ENCODE measurements around the gene CDH20. TPM values are rescaled to one million over a fixed set of nuclear protein-coding genes. Genes with fewer than 3 reads are reported as not detected.

Gene CDH20
- total and polyA plus RNA-seq, 10 donors, result 0.04 to 0.05 TPM; not detected in 8

GRCh38 chr18:61597316-61597715 is 264.1 kb downstream of the CDH20 start:
- Histone ChIP-seq H3K27me3 (replicated peaks in 1 of 7) (no peaks in the 10 kb centered on the region), H3K36me3 (no peaks in the 10 kb centered on the region), H3K4me1 (no peaks in the 10 kb centered on the region), H3K9me3 (no peaks in the 10 kb centered on the region), H3K27ac (no peak overlapping the region), H3K4me3 (no peak overlapping the region)
- TF ChIP-seq POLR2A (IDR thresholded peaks at IDR 0.05) (no peak), CTCF (IDR thresholded peaks at IDR 0.05 in 8 of 11, conservative IDR thresholded peaks at IDR 0.05 in 3 of 11) (no peak), POLR2AphosphoS5 (IDR thresholded peaks at IDR 0.05) (no peak)
- intact Hi-C loops (cut with DNase I; ENCODE audit: low total_unique reads), result no loop called here
- DNase-seq, result no peak
- WGBS, 5 donors, result 72 to 84% (median 75%) methylated on average over 1 of the region's 1 CpG

- TF ChIP-seq CTCF (IDR thresholded peaks at IDR 0.05 in 8 of 11, conservative IDR thresholded peaks at IDR 0.05 in 3 of 11) (no peak), POLR2AphosphoS5 (IDR thresholded peaks at IDR 0.05) (no peak), POLR2A (IDR thresholded peaks at IDR 0.05) (no peak)
- H3K4me3 ChIP-seq, result no peak overlapping the region
- H3K27me3 ChIP-seq (replicated peaks in 1 of 7), result peaks cover 0 to 6% (median 0%) of the 10 kb centered on the region in 7 donors
- 82 to 89% (median 82%) methylated on average over 4 of the region's 4 CpGs for WGBS, 5 donors
- H3K27ac ChIP-seq, result no peak overlapping the region
- H3K9me3 ChIP-seq, result no peaks in the 10 kb centered on the region
- H3K36me3 ChIP-seq, result no peaks in the 10 kb centered on the region
- H3K4me1 ChIP-seq, result no peaks in the 10 kb centered on the region
- no peak for DNase-seq
- intact Hi-C loops (cut with DNase I; ENCODE audit: low total_unique reads), result no loop called here
Measured at GRCh38 chr18:61600422-61600821, 267.2 kb downstream of the CDH20 start.

- H3K27ac ChIP-seq, result no peak overlapping the region
- H3K4me3 ChIP-seq, result no peak overlapping the region
- no peak for DNase-seq
- H3K36me3 ChIP-seq, result no peaks in the 10 kb centered on the region
- WGBS, 5 donors, result 88 to 98% (median 93%) methylated on average over 2 of the region's 2 CpGs
- intact Hi-C loops (cut with DNase I; ENCODE audit: low total_unique reads), result no loop called here
- peaks cover 0 to 22% (median 10%) of the 10 kb centered on the region in 6 donors for H3K4me1 ChIP-seq
- no peak for TF ChIP-seq POLR2A (IDR thresholded peaks at IDR 0.05)
- TF ChIP-seq CTCF (IDR thresholded peaks at IDR 0.05 in 8 of 11, conservative IDR thresholded peaks at IDR 0.05 in 3 of 11), result no peak
- no peak for TF ChIP-seq POLR2AphosphoS5 (IDR thresholded peaks at IDR 0.05)
- H3K27me3 ChIP-seq (replicated peaks in 1 of 7), result peaks cover 0 to 17% (median 0%) of the 10 kb centered on the region in 7 donors
- no peaks in the 10 kb centered on the region for H3K9me3 ChIP-seq
Measured at GRCh38 chr18:61602836-61603235, 269.6 kb downstream of the CDH20 start.

Small RNA genes lying within 50 kb of the gene (small RNA-seq; reads per million reads assigned to genes)
- 0 reads per million in 4 donors for gene RNU6-116P
